ENCODE results near the gene SPATA32.
"Not testable (repeated sequence)": the region's sequence is repeated elsewhere in the genome, so short reads cannot be mapped to it uniquely, and the experiment has no call there.

The SPATA32 gene

DNA sequence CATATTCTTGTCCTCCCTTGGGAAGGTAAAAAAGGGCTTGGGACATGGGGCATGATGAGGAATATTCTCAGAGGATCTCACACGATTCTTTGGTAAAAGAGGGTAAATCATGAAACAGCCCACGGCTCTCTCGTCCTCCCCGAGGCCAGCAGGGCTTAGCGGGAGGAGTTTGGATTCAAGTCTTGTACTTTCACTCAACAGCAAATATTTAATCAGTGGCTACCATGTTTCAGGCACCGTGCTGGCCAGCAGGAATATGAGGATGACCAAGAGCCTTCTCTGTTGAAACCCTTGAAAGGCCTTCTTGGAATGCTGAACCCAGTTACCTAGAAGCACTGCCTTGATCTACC lies 46.1 kb upstream of the SPATA32 start:
- TF ChIP-seq, protein P1, sequence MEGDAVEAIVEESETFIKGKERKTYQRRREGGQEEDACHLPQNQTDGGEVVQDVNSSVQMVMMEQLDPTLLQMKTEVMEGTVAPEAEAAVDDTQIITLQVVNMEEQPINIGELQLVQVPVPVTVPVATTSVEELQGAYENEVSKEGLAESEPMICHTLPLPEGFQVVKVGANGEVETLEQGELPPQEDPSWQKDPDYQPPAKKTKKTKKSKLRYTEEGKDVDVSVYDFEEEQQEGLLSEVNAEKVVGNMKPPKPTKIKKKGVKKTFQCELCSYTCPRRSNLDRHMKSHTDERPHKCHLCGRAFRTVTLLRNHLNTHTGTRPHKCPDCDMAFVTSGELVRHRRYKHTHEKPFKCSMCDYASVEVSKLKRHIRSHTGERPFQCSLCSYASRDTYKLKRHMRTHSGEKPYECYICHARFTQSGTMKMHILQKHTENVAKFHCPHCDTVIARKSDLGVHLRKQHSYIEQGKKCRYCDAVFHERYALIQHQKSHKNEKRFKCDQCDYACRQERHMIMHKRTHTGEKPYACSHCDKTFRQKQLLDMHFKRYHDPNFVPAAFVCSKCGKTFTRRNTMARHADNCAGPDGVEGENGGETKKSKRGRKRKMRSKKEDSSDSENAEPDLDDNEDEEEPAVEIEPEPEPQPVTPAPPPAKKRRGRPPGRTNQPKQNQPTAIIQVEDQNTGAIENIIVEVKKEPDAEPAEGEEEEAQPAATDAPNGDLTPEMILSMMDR (IDR thresholded peaks at IDR 0.05; ENCODE audit: insufficient read depth, low read length, missing control alignments): no peak
- CTCF ChIA-PET: no interaction called here
- POLR2A ChIA-PET: interaction anchor here (2.6 kb wide), 1 partner anchor 9 kb away, joined by 7 read pairs; the partner anchor contains the start of gene MAP3K14
- no peak overlapping the region for H3K4me3 ChIP-seq (ENCODE audit: low read depth, low read length)
- no peak for DNase-seq (ENCODE audit: low read depth, low spot score)

DNA sequence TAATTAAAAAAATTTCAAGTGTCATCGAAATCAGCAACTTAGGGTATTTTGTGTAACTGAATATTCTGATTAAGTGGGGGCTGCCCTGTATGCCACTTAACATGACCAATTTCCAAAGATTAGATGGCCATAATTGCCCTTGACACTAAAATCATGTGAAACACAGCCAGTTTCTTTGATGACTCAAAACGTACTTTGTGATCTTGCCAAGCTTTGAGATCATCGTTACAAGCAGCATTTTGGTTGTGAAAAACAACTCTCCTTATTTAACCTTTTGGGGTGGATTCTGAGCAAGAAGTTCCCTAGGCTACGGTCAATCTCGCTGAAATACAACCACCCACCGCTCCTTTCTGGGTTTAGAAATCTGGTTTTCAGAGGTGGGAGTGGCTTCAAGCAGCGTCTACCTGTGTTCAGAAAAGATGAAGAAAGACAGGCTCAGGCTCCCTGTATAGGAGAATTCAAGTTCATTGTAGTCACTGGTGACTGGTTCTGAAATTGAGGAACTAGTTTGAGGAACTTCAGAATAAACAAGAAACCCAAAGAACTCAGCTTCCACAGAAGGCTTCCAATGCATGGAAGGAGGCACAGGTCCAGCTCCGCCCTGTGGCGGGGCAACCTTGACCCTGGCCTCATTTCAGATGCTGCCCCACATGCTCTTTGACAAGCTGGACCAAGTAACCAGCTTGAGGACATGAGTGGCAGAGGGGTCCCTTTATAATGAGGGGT lies 45.6 kb upstream of the SPATA32 start:
- TF ChIP-seq, protein P1 (IDR thresholded peaks at IDR 0.05; ENCODE audit: insufficient read depth, low read length, missing control alignments): no peak
- H3K4me3 ChIP-seq (ENCODE audit: low read depth, low read length): no peak overlapping the region
- POLR2A ChIA-PET: interaction anchor here (2.6 kb wide), 1 partner anchor 9 kb away, joined by 7 read pairs; the partner anchor contains the start of gene MAP3K14
- CTCF ChIA-PET: interaction anchor here (1.0 to 1.8 kb wide), 2 partner anchors 59 to 80 kb away, joined by 3 to 4 read pairs; no protein-coding TSS in a partner anchor
- no peak for DNase-seq (ENCODE audit: low read depth, low spot score)

DNA sequence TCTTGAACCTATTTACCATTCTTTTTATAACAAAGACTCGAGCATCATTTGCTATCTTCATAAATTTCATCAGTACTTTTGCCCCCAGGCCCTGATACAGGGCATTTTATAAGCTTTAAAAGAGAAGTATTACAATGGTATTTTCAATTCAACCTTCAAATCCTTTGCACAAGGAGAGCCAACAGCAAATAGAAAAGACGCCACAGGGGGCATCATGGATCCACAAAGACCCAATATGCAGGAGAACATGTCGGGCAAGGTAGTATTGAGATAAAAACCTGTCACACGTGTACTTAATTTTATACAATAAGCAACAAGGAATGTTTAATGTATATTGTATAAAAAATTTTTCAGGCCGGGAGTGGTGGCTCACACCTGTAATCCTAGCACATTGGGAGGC lies 44.7 kb upstream of the SPATA32 start:
- H3K4me3 ChIP-seq (ENCODE audit: low read depth, low read length): no peak overlapping the region
- TF ChIP-seq, protein P1 (IDR thresholded peaks at IDR 0.05; ENCODE audit: insufficient read depth, low read length, missing control alignments): no peak
- POLR2A ChIA-PET: interaction anchor here (2.6 kb wide), 1 partner anchor 10 kb away, joined by 7 read pairs; the partner anchor contains the start of gene MAP3K14
- CTCF ChIA-PET: interaction anchor here (0.6 to 2.0 kb wide), 7 partner anchors 9 to 171 kb away, joined by 3 to 11 read pairs (median 4); partner anchors contain the start of gene ACBD4
- no peak for DNase-seq (ENCODE audit: low read depth, low spot score)

DNA sequence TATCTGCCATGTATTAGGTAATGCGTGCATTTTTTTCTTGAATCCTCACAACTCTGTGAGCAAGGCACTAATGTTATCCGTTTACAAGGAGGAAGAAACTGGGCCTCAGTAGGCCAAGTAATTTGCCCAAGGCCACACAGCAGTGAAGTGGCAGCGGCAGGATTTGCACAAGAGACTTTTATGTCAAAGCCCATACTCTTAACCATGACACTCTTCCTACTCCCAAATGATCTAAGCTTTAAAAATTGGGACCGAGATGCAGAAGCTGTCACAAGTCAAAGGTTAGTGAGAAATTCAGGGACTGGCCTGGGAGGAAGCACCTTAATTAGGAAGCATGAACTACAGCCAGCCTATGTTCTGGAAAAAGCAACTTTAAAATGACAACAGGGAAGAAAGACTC lies 44.2 kb upstream of the SPATA32 start:
- TF ChIP-seq, protein P1 (IDR thresholded peaks at IDR 0.05; ENCODE audit: insufficient read depth, low read length, missing control alignments): no peak
- ChIA-PET POLR2A (interaction anchor here (2.6 kb wide), 1 partner anchor 10 kb away, joined by 7 read pairs; the partner anchor contains the start of gene MAP3K14), CTCF (interaction anchor here (1.0 to 2.3 kb wide), 7 partner anchors 9 to 171 kb away, joined by 3 to 11 read pairs (median 4); partner anchors contain the start of gene ACBD4)
- H3K4me3 ChIP-seq (ENCODE audit: low read depth, low read length): no peak overlapping the region
- DNase-seq (ENCODE audit: low read depth, low spot score): no peak

DNA sequence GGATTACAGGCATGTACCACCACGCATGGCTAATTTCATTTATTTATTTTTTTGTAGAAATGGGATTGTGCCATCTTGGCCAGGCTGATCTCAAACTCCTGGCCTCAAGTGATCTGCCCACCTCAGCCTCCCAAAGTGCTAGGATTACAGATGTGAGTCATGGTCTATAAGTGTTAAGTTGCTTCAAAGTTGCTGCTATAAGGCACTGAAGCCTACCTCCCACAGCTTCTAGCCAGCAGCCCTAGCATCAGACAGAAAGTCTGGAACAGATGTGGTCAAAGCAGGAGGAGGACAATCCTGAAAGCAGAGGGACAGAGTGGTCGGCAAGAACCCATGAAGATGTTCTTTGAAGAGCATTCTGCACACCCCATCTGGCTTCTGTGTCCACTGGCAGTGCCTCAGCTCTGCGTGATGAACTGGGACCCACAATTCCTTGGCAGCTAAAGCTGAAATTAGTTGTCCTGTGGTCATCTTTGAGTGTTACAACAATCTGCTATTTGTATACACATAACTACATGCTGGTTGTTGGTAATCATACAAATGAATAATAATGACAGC lies 43.7 kb upstream of the SPATA32 start:
- ChIA-PET POLR2A (no interaction called here), CTCF (interaction anchor here (1.0 to 2.3 kb wide), 7 partner anchors 10 to 170 kb away, joined by 3 to 11 read pairs (median 4); partner anchors contain the start of gene ACBD4)
- TF ChIP-seq, protein P1 (IDR thresholded peaks at IDR 0.05; ENCODE audit: insufficient read depth, low read length, missing control alignments): no peak
- no peak for DNase-seq (ENCODE audit: low read depth, low spot score)
- no peak overlapping the region for H3K4me3 ChIP-seq (ENCODE audit: low read depth, low read length)

DNA sequence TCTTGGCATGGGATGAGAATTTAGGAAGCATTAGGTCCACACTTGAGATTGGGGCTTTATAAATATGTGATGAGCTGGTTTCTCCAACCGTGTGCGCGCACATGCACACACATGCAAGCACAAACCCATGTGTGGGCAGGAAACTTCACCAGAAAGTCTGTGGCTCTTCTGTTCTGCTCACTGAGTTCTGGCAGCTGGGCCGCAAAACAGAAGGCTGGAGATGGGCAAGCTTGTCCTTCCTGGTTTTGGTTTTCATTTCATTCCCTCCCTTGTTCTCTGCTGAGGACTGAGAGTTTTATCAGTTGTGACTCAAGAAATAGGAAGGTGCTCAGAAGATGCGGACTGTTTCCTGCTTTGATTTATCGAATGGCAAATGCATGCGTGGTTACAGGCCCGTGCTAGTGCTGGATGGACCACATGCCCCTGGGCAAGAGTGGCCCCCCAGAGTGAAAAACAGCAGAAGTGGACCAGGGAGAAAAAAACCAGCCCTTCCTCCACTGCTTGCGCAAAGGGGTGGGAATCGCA lies 40.8 kb upstream of the SPATA32 start:
- ChIA-PET CTCF (interaction anchor here (0.9 to 2.4 kb wide), 6 partner anchors 9 to 93 kb away, joined by 3 to 7 read pairs (median 4); partner anchors contain the start of gene MAP3K14), POLR2A (interaction anchor here (1.0 kb wide), 1 partner anchor 14 kb away, joined by 6 read pairs; the partner anchor contains the start of gene MAP3K14)
- no peak for DNase-seq (ENCODE audit: low read depth, low spot score)
- no peak overlapping the region for H3K4me3 ChIP-seq (ENCODE audit: low read depth, low read length)
- TF ChIP-seq, protein P1 (IDR thresholded peaks at IDR 0.05; ENCODE audit: insufficient read depth, low read length, missing control alignments): no peak

DNA sequence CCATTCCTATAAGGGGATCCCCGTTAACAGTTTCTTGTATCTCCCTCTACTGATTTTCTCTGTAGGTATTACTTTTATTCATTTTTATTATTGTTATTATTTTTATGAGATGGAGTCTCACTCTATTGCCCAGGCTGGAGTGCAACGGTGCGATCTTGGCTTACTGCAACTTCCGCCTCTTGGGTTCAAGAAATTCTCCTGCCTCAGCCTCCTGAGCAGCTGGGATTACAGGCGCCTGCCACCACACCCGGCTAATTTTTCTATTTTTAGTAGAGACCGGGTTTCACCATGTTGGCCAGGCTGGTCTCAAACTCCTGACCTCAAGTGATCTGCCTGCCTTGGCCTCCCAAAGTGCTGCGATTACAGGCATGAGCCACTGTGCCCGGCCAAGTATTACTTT lies 40.3 kb upstream of the SPATA32 start:
- POLR2A ChIA-PET: interaction anchor here (1.0 kb wide), 1 partner anchor 14 kb away, joined by 6 read pairs; the partner anchor contains the start of gene MAP3K14
- not testable (repeated sequence) for DNase-seq (ENCODE audit: low read depth, low spot score); H3K4me3 ChIP-seq (ENCODE audit: low read depth, low read length)
- CTCF ChIA-PET: interaction anchor here (1.1 to 2.4 kb wide), 5 partner anchors 9 to 93 kb away, joined by 3 to 7 read pairs (median 4); partner anchors contain the start of gene MAP3K14
